Measurements from ENCODE around the gene UBE2M.

The UBE2M gene

DNA sequence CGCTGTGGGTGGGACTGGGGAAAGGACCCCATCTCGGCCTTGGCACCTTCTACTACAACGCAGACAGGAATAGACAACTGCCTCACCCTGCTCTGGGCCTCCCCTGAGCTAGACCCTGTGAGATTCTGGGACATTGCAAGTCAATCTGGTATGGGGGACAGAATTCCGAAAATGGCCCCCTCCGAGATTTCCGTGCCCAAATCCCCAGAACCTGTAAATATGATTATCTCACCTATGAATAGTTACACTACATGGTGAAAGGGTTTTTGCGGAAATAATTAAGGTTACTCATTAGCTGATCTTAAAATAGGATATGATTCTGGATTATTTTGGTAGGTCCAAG lies 38.2 kb downstream of the UBE2M start:
- Histone ChIP-seq H3K4me3 (peak overlapping the region; percentile 97), H3K36me3 (ENCODE audit: insufficient read depth, low read length) (peaks cover 14% of the 10 kb centered on the region; the same call in 1 of the 2 replicates), H3K27ac (peak overlapping the region; percentile 95), H3K9me3 (ENCODE audit: low read depth, low read length) (no peaks in the 10 kb centered on the region), H3K9ac (ENCODE audit: insufficient read length) (peak overlapping the region; percentile 97)
- TF ChIP-seq FOXP2 (optimal IDR thresholded peaks at IDR 0.05; ENCODE audit: control extremely low read depth, extremely low read length, insufficient read depth) = no peak
- no peak for TF ChIP-seq POLR2AphosphoS5 (IDR thresholded peaks at IDR 0.05; ENCODE audit: borderline replicate concordance, low read depth, low read length)
- no peak for TF ChIP-seq EZH2 (IDR thresholded peaks at IDR 0.05)
- DNase-seq (ENCODE audit: low read depth, low spot score) = no peak

GRCh38 chr19:58519355-58520256 lies 38.8 kb downstream of the UBE2M start, which contains the start of gene ZBTB45:
ZBTB45 (minus strand) TSS chr19:58519810; CDS start chr19:58517673, 2,137 bp downstream.
- peak within 1 kb of the TSS; percentile 95 for H3K27ac ChIP-seq
- H3K9me3 ChIP-seq (ENCODE audit: low read depth, low read length) = no peaks in the 10 kb centered on the region
- H3K4me3 ChIP-seq = peak within 1 kb of the TSS; percentile 97
- peak; percentile 93 for DNase-seq (ENCODE audit: low read depth, low spot score)
- TF ChIP-seq POLR2AphosphoS5 (IDR thresholded peaks at IDR 0.05; ENCODE audit: borderline replicate concordance, low read depth, low read length) (peak; percentile 84), EZH2 (IDR thresholded peaks at IDR 0.05) (no peak), FOXP2 (optimal IDR thresholded peaks at IDR 0.05; ENCODE audit: control extremely low read depth, extremely low read length, insufficient read depth) (peak; percentile 83)
- H3K36me3 ChIP-seq (ENCODE audit: insufficient read depth, low read length) = peaks cover 14% of the 10 kb centered on the region; the same call in 1 of the 2 replicates
- peak within 1 kb of the TSS; percentile 97 for H3K9ac ChIP-seq (ENCODE audit: insufficient read length)

- no peak for DNase-seq (ENCODE audit: low read depth, low spot score)
Measured at GRCh38 chr19:58519087-58519354, 39.4 kb downstream of the UBE2M start.

DNA sequence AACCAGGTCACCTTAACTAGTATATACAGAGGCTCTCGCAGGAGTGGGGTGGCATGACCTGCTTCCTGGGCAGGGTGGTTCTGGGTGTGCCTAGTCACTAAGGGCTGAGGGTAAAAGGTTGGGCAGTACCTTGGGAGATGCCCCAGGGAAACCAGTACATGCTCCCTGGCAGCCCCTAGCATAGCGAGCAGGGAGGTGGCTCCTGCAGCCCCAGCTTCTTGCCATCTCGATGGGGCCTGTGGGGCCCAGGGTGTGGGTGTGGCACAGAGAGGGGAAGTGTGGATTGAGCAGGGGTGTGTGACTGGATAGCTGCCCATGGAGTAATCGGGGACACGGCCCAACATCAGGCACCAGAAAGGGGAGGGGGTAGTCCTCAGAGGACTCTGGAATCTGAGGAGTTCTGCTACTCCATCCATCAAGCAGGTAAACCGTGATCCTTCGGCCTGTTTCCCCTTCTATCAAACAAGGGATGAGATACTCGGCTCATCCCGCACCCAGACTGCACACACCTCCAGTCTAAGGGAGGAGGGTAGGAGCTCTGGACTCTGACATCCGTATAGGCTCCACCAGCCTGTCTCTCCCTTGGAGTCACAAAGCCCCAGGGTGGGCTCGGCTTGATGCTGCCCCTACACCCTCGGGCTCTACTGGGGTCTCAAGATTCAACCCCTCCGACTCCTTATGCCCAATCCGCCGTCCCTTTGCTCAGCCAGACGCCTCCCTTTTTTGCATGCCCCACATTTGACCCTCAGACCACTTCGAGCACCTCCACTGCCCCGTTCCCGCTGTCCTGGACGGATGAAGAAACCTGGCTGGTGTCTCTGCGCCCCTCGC lies 39.9 kb downstream of the UBE2M start:
- Histone ChIP-seq H3K36me3 (ENCODE audit: insufficient read depth, low read length) (peaks cover 14% of the 10 kb centered on the region; the same call in 1 of the 2 replicates), H3K27ac (peak overlapping the region; percentile 95), H3K9ac (ENCODE audit: insufficient read length) (peak overlapping the region; percentile 97), H3K4me3 (peak overlapping the region; percentile 97), H3K9me3 (ENCODE audit: low read depth, low read length) (no peaks in the 10 kb centered on the region)
- TF ChIP-seq EZH2 (IDR thresholded peaks at IDR 0.05) = no peak
- TF ChIP-seq POLR2AphosphoS5 (IDR thresholded peaks at IDR 0.05; ENCODE audit: borderline replicate concordance, low read depth, low read length) = no peak; the same call in 1 of the 2 replicates
- TF ChIP-seq FOXP2 (optimal IDR thresholded peaks at IDR 0.05; ENCODE audit: control extremely low read depth, extremely low read length, insufficient read depth) = no peak
- DNase-seq (ENCODE audit: low read depth, low spot score) = no peak

More at GRCh38 chr19:58519087-58519354, 39.4 kb downstream of the UBE2M start:
- Histone ChIP-seq H3K9me3 (ENCODE audit: low read depth, low read length) (no peaks in the 10 kb centered on the region), H3K4me3 (peak overlapping the region; percentile 97), H3K9ac (ENCODE audit: insufficient read length) (peak overlapping the region; percentile 97), H3K36me3 (ENCODE audit: insufficient read depth, low read length) (peaks cover 14% of the 10 kb centered on the region; the same call in 1 of the 2 replicates), H3K27ac (peak overlapping the region; percentile 95)
- TF ChIP-seq EZH2 (IDR thresholded peaks at IDR 0.05) = no peak
- TF ChIP-seq FOXP2 (optimal IDR thresholded peaks at IDR 0.05; ENCODE audit: control extremely low read depth, extremely low read length, insufficient read depth) = no peak
- peak; percentile 35; the same call in 1 of the 2 replicates for TF ChIP-seq POLR2AphosphoS5 (IDR thresholded peaks at IDR 0.05; ENCODE audit: borderline replicate concordance, low read depth, low read length)

GRCh38 chr19:58516964-58517833 lies 41.2 kb downstream of the UBE2M start:
- DNase-seq (ENCODE audit: low read depth, low spot score) = no peak
- H3K9me3 ChIP-seq (ENCODE audit: low read depth, low read length) = no peaks in the 10 kb centered on the region
- peaks cover 14% of the 10 kb centered on the region; the same call in 1 of the 2 replicates for H3K36me3 ChIP-seq (ENCODE audit: insufficient read depth, low read length)
- TF ChIP-seq FOXP2 (optimal IDR thresholded peaks at IDR 0.05; ENCODE audit: control extremely low read depth, extremely low read length, insufficient read depth) = no peak
- no peak for TF ChIP-seq EZH2 (IDR thresholded peaks at IDR 0.05)
- TF ChIP-seq POLR2AphosphoS5 (IDR thresholded peaks at IDR 0.05; ENCODE audit: borderline replicate concordance, low read depth, low read length) = no peak
- no peak overlapping the region for H3K4me3 ChIP-seq
- H3K9ac ChIP-seq (ENCODE audit: insufficient read length) = no peak overlapping the region
- H3K27ac ChIP-seq = no peak overlapping the region

GRCh38 chr19:58516246-58516836 lies 42.1 kb downstream of the UBE2M start:
- peaks cover 14% of the 10 kb centered on the region; the same call in 1 of the 2 replicates for H3K36me3 ChIP-seq (ENCODE audit: insufficient read depth, low read length)
- H3K9me3 ChIP-seq (ENCODE audit: low read depth, low read length) = no peaks in the 10 kb centered on the region
- peak overlapping the region; percentile 8 for H3K9ac ChIP-seq (ENCODE audit: insufficient read length)
- peak overlapping the region; percentile 82 for H3K27ac ChIP-seq
- peak overlapping the region; percentile 42; the same call in 1 of the 2 replicates for H3K4me3 ChIP-seq
- no peak for DNase-seq (ENCODE audit: low read depth, low spot score)
- no peak for TF ChIP-seq POLR2AphosphoS5 (IDR thresholded peaks at IDR 0.05; ENCODE audit: borderline replicate concordance, low read depth, low read length)
- TF ChIP-seq EZH2 (IDR thresholded peaks at IDR 0.05) = no peak
- TF ChIP-seq FOXP2 (optimal IDR thresholded peaks at IDR 0.05; ENCODE audit: control extremely low read depth, extremely low read length, insufficient read depth) = no peak

DNA sequence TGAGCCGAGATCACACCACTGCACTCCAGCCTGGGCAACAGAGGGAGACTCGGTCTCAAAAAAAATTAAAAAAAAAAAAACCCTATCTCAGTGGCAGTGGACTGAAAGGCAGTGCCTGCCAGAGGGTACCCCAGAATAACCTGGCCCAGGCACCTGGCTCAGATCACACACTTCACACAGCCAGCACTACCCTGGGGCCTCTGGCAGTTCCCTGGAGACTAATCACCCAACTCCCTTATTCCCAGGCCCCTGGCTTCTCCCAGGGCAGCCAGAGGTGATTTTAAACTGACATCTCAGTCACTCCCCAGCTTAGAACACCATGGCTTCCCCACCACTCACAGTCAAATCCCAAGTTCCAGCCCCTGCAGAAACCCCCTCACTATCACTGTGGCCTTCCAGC lies 43.2 kb downstream of the UBE2M start:
- Histone ChIP-seq H3K27ac (peak overlapping the region; percentile 82), H3K9me3 (ENCODE audit: low read depth, low read length) (no peaks in the 10 kb centered on the region), H3K4me3 (peak overlapping the region; percentile 42), H3K9ac (ENCODE audit: insufficient read length) (peak overlapping the region; percentile 8), H3K36me3 (ENCODE audit: insufficient read depth, low read length) (peaks cover 14% of the 10 kb centered on the region; the same call in 1 of the 2 replicates)
- TF ChIP-seq EZH2 (IDR thresholded peaks at IDR 0.05) = no peak
- no peak for TF ChIP-seq FOXP2 (optimal IDR thresholded peaks at IDR 0.05; ENCODE audit: control extremely low read depth, extremely low read length, insufficient read depth)
- TF ChIP-seq POLR2AphosphoS5 (IDR thresholded peaks at IDR 0.05; ENCODE audit: borderline replicate concordance, low read depth, low read length) = no peak
- no peak for DNase-seq (ENCODE audit: low read depth, low spot score)

All from SK-N-MC (cell line).